Hematopoietic multipotent progenitor cell treated with erythropoietin and hydrocortisone succinate and interleukin-3 and kit ligand, for 6 days (in vitro differentiated cells): Measurements from ENCODE around the gene CTAGE9.
"Not testable (repeated sequence)": the region's sequence is repeated elsewhere in the genome, so short reads cannot be mapped to it uniquely, and the experiment has no call there.

Experiments
- DNase-seq: peaks from one replicate; pipeline ENCODE4 v3.0.0-alpha.2; 2015

Gene CTAGE9

GRCh38 chr6:131727868-131728267, 17.1 kb upstream of the CTAGE9 start:
- no peak for DNase-seq

- no peak for DNase-seq
Observed at GRCh38 chr6:131727467-131727866, 16.6 kb upstream of the CTAGE9 start.

- DNase-seq = no peak
Observed at GRCh38 chr6:131724114-131724513, 13.3 kb upstream of the CTAGE9 start.

GRCh38 chr6:131721161-131721560, 10.3 kb upstream of the CTAGE9 start:
- DNase-seq = no peak

- DNase-seq = no peak
Observed at GRCh38 chr6:131717836-131718542, 7.2 kb upstream of the CTAGE9 start.

- not testable (repeated sequence) for DNase-seq
Observed at GRCh38 chr6:131715567-131715966, 4.8 kb upstream of the CTAGE9 start.

GRCh38 chr6:131703905-131704304, 6.9 kb downstream of the CTAGE9 start:
- not testable (repeated sequence) for DNase-seq

GRCh38 chr6:131700851-131701250, 10.0 kb downstream of the CTAGE9 start:
- not testable (repeated sequence) for DNase-seq

- DNase-seq = no peak
Observed at GRCh38 chr6:131696956-131697355, 13.9 kb downstream of the CTAGE9 start.

GRCh38 chr6:131694832-131695426, 15.9 kb downstream of the CTAGE9 start:
- peak; percentile 83 for DNase-seq

GRCh38 chr6:131693384-131693783, 17.4 kb downstream of the CTAGE9 start:
- no peak for DNase-seq

GRCh38 chr6:131692589-131692988, 18.2 kb downstream of the CTAGE9 start:
- no peak for DNase-seq

GRCh38 chr6:131692031-131692430, 18.8 kb downstream of the CTAGE9 start:
- DNase-seq = no peak

- no peak for DNase-seq
Observed at GRCh38 chr6:131688286-131688685, 22.5 kb downstream of the CTAGE9 start.

GRCh38 chr6:131687022-131687421, 23.8 kb downstream of the CTAGE9 start:
- peak; percentile 21 for DNase-seq

GRCh38 chr6:131685266-131685780, 25.5 kb downstream of the CTAGE9 start:
- DNase-seq = no peak

- no peak for DNase-seq
Observed at GRCh38 chr6:131683479-131683878, 27.3 kb downstream of the CTAGE9 start.

GRCh38 chr6:131682442-131682841, 28.4 kb downstream of the CTAGE9 start:
- DNase-seq = no peak

- no peak for DNase-seq
Observed at GRCh38 chr6:131681585-131681984, 29.2 kb downstream of the CTAGE9 start.

- no peak for DNase-seq
Observed at GRCh38 chr6:131680868-131681267, 29.9 kb downstream of the CTAGE9 start.

- DNase-seq = no peak
Observed at GRCh38 chr6:131678442-131678841, 32.4 kb downstream of the CTAGE9 start.

GRCh38 chr6:131673184-131673583, 37.6 kb downstream of the CTAGE9 start:
- DNase-seq = no peak

- no peak for DNase-seq
Observed at GRCh38 chr6:131669891-131670290, 40.9 kb downstream of the CTAGE9 start.

GRCh38 chr6:131663578-131664165, 47.1 kb downstream of the CTAGE9 start:
- DNase-seq = no peak
